ENCODE data around the gene VWA3A. TPM values are rescaled to one million over a fixed set of nuclear protein-coding genes. Genes with fewer than 3 reads are reported as not detected.

Gene VWA3A
- total and polyA plus RNA-seq, 2 experiments from 2014 or later = 0.16 to 0.24 TPM

DNA sequence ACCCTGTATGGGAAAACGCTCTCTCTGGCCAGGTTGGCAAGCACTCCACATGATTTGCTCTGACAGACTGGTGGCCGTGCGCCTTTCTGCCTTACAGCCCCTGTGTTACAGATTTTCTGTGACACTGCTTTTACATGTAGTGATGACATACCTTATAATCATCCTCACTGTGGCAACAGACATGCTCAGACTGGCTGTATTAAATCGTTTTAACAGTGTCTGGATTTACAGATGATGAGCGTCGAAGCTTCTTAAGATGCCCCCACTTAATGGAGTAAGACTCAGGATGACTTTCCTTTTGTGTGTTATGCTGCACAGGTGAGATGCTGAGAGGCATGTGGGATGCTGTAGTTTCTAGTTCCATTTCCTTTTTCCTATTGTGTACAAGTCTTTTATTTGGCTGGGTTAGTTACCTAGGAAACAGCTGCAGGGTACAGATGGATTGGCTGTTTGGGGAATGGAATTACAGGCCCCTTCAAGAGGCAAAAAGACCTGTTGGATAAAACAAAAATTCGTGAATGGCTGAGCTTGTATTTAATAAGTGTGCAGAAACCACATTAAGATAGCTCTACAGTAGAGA is 20.9 kb upstream of the VWA3A start:
- H3K27me3 ChIP-seq = no peaks in the 10 kb centered on the region
- no peak overlapping the region for H3K27ac ChIP-seq
- DNase-seq (ENCODE audit: low read depth in 1 of 2, low spot score in 1 of 2) = peak in 1 of 2 donors; percentile 6
- TF ChIP-seq, protein P1, sequence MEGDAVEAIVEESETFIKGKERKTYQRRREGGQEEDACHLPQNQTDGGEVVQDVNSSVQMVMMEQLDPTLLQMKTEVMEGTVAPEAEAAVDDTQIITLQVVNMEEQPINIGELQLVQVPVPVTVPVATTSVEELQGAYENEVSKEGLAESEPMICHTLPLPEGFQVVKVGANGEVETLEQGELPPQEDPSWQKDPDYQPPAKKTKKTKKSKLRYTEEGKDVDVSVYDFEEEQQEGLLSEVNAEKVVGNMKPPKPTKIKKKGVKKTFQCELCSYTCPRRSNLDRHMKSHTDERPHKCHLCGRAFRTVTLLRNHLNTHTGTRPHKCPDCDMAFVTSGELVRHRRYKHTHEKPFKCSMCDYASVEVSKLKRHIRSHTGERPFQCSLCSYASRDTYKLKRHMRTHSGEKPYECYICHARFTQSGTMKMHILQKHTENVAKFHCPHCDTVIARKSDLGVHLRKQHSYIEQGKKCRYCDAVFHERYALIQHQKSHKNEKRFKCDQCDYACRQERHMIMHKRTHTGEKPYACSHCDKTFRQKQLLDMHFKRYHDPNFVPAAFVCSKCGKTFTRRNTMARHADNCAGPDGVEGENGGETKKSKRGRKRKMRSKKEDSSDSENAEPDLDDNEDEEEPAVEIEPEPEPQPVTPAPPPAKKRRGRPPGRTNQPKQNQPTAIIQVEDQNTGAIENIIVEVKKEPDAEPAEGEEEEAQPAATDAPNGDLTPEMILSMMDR (IDR thresholded peaks at IDR 0.05; ENCODE audit: low read depth, low read length) = no peak
- no peaks in the 10 kb centered on the region for H3K9me3 ChIP-seq (ENCODE audit: low read depth)
- peaks cover 6% of the 10 kb centered on the region for H3K36me3 ChIP-seq
- H3K4me3 ChIP-seq = no peak overlapping the region
- H3K4me1 ChIP-seq (ENCODE audit: low read depth) = no peaks in the 10 kb centered on the region

DNA sequence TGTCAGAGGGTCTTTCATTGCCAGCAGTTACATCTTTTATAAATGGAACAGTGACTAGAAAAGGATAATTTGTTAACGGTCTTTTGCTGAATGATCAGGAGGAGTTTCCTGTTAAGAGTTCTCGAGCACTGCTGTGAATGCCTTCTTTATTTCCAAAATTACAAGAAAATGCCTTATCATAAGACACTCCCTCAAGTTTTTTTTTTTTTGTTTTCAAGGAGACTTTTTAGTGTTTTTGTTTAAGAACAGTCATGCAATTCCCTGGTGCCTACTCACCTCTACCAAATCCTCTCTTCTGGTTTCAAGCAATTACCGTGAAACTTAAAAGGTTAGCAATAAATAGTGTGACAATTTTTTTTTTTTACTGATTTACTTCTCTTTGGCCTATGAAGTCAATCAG is 19.0 kb upstream of the VWA3A start:
- TF ChIP-seq, protein P1 (IDR thresholded peaks at IDR 0.05; ENCODE audit: low read depth, low read length) = no peak

DNA sequence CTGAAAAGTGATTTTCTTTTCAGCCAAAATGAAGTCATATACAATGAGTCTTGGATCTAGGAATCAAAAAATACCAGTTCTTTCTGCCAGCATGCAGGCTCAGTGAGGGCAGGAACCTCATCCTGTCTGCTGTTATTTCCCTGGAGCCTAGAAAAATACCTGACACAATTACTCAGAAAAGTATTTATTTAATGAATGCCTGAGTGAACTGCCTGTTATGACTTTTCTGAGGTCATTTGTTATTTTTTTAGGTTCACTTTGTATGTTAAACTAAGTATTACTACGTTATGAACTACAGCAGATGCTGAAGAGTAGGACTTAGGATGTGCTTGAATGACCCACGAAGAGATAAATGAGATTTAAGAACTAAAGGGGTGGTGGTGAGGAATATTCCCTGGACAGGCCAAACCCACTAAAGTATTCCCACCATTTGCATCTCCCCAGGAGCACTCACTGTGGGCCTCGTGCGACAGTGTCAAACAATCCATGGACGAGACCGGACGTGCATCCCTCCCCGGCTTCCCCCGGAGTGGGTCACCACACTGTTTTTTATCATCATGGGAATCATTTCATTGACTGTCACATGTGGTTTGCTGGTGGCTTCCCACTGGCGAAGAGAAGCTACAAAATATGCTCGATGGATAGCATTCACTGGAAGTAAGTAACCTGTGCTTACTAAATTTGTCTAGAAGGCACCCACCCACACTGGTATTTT is 17.1 kb upstream of the VWA3A start:
- TF ChIP-seq, protein P1 (IDR thresholded peaks at IDR 0.05; ENCODE audit: low read depth, low read length) = no peak
- H3K27ac ChIP-seq = no peak overlapping the region

More for the DNA sequence above, 19.0 kb upstream of the VWA3A start:
- peak in 1 of 2 donors; percentile 12 for DNase-seq (ENCODE audit: low read depth in 1 of 2, low spot score in 1 of 2)
- Histone ChIP-seq H3K36me3 (peaks cover 7% of the 10 kb centered on the region), H3K4me3 (no peak overlapping the region), H3K9me3 (ENCODE audit: low read depth) (no peaks in the 10 kb centered on the region), H3K27me3 (no peaks in the 10 kb centered on the region), H3K4me1 (ENCODE audit: low read depth) (no peaks in the 10 kb centered on the region), H3K27ac (no peak overlapping the region)

DNA sequence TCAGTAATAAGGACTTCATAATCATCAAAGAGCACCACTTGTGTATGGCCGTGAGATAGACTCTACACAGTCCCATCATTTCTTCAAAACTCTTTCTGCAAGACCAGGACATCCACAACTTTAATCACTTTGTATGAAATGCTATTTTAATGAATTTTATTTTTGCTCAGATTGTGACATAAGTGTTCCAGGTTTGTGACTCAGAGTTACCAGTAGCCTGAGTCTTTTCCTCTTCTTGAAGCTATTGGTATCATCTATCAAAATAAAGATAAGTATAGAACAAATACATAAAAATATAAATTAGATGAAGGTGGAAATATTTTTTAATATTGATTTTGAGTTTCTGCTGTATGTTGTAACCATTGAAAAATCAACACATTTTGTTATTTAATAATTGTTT is 16.6 kb upstream of the VWA3A start:
- H3K4me3 ChIP-seq = no peak overlapping the region
- no peak for DNase-seq (ENCODE audit: low read depth in 1 of 2, low spot score in 1 of 2)
- no peaks in the 10 kb centered on the region for H3K9me3 ChIP-seq (ENCODE audit: low read depth)
- TF ChIP-seq, protein P1 (IDR thresholded peaks at IDR 0.05; ENCODE audit: low read depth, low read length) = no peak
- no peaks in the 10 kb centered on the region for H3K27me3 ChIP-seq
- peaks cover 7% of the 10 kb centered on the region for H3K36me3 ChIP-seq
- no peaks in the 10 kb centered on the region for H3K4me1 ChIP-seq (ENCODE audit: low read depth)
- H3K27ac ChIP-seq = no peak overlapping the region

More for the DNA sequence above, 17.1 kb upstream of the VWA3A start:
- Histone ChIP-seq H3K36me3 (peaks cover 7% of the 10 kb centered on the region), H3K27me3 (no peaks in the 10 kb centered on the region), H3K4me1 (ENCODE audit: low read depth) (no peaks in the 10 kb centered on the region), H3K9me3 (ENCODE audit: low read depth) (no peaks in the 10 kb centered on the region), H3K4me3 (no peak overlapping the region)
- DNase-seq (ENCODE audit: low read depth in 1 of 2, low spot score in 1 of 2) = no peak

DNA sequence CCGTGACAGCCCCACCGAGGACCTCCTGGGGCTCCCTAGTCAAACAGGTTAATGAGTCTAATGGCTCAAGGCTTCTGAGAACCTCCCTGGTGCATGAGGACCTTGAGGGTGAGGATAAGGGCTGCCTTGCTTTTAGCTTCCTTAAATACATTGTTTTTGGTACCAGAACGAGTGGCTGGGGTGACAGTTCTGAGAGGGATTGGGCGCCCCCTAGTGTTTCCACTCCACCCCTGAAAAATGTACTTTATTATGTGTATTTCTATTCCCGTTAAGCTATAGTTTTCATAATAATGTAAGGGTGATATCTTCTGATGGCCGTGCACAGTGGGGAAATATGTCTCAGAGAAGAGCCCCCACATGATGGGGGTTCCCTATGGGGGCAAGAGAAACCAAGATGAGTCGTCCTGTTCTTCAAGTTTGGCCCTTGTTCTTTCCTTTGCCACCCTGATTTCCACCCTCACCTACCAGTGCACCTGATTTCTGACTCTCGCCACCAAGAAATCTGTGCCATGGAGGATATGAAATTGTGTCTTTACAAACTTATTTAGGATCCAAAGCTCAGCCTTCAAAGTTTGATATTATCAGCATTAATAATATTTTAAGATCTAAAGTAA is 14.5 kb upstream of the VWA3A start:
- DNase-seq (ENCODE audit: low read depth in 1 of 2, low spot score in 1 of 2) = peak; percentile 71 to 77
- Histone ChIP-seq H3K4me3 (no peak overlapping the region), H3K9me3 (ENCODE audit: low read depth) (no peaks in the 10 kb centered on the region), H3K27ac (no peak overlapping the region), H3K27me3 (no peaks in the 10 kb centered on the region), H3K36me3 (peaks cover 7% of the 10 kb centered on the region), H3K4me1 (ENCODE audit: low read depth) (no peaks in the 10 kb centered on the region)
- TF ChIP-seq, protein P1 (IDR thresholded peaks at IDR 0.05; ENCODE audit: low read depth, low read length) = peak; percentile 79
